GM15510 (cell line): ENCODE measurements around the gene TYSND1.
A peak's percentile ranks its signal among the peaks of the same experiment; 100 is the strongest.

Experiments used
- POLR2A ChIP-seq: IDR thresholded peaks from 3 replicates; pipeline ENCODE4 v1.6.1; 2011; ENCODE audit warnings: borderline replicate concordance; ENCODE audit not compliant: insufficient read length; ENCODE audit errors: extremely low read depth

TYSND1 gene

GRCh38 chr10:70169011-70169410 is 22.5 kb upstream of the TYSND1 start:
- no peak for TF ChIP-seq POLR2A

- no peak for TF ChIP-seq POLR2A
These were observed 20.7 kb upstream of the TYSND1 start for GRCh38 chr10:70167246-70167645.

DNA sequence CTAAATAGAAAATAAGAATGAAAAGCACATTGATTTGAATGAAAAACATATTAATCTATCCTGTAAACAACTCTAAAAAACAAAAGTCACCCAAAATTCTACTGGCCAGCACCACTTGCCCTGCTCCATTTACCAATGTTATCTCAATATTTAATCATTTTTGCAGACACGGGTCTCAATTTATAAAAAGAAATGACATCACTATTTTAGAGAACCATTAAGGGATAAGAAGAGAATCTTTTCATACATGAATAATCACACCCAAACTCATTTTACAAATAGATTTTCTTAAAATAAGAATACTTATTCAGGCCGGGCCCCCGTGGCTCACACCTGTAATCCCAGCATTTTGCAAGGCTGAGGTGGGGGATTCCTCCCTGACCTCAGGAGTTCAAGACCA is 19.9 kb upstream of the TYSND1 start:
- no peak for TF ChIP-seq POLR2A

DNA sequence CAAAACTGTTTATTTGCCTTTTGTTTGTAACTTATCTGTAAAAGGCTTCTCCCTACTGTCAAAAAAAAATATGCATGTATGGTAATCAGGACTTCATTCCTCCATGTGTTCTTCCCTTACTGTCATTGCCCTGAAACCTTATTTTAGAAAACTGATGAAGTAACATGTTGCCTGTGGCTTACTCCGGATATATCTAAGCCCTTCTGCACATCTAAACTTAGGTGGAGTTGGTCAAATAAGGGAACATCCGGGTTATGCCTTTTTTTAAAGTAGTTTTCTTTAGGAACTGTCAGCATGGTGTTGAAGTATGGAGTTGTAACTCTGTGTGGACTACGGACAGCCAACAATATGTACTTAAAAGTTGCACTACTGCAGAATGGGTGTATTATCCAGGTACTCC is 17.7 kb upstream of the TYSND1 start:
- no peak for TF ChIP-seq POLR2A

GRCh38 chr10:70163448-70163847 is 16.9 kb upstream of the TYSND1 start:
- TF ChIP-seq POLR2A = no peak

DNA sequence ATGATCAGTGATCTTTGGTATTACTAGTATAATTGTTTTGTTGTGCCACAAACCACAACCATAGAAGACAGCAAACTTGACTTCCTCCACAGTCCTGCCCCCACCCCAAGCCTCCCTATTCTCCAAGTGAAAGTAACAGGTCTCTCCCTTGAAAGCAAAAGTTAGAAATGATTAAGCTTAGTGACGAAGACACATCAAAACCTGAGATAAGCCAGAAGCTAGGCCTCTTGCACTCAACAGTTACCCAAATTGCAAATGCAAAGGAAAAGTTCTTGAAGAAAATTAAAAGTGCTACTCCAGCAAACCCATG is 16.3 kb upstream of the TYSND1 start:
- TF ChIP-seq POLR2A = no peak

GRCh38 chr10:70162151-70162891 is 15.8 kb upstream of the TYSND1 start:
- no peak for TF ChIP-seq POLR2A

GRCh38 chr10:70160798-70161197 is 14.3 kb upstream of the TYSND1 start:
- TF ChIP-seq POLR2A = no peak

GRCh38 chr10:70158113-70158512 is 11.6 kb upstream of the TYSND1 start:
- TF ChIP-seq POLR2A = no peak

DNA sequence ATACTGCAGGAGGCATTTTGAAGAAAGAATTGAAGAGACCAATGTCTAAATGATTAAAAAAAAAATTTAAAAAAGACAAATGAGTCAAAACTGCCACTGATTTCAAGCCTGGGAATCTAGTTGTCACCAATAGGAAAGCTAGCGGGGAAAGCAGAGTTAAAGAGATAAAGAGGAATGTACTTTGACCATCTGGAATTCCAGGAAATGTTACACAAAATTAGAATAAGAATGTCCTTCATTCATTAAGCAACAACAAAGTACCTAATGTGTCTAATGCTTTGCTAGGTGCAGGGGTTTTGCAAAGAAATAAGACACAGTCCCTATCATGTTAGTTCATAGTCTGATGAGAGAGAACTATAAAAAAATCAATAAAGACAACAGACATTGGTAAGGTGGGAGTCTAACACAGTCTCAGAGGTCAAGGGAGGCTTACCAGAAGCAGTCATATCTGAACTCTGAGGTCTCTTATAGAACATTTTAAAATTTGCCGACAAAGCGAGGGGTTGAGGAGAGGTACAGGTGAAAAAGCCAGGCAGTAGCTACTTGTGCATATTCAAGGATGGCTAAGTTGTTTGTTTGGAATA is 8.8 kb upstream of the TYSND1 start:
- TF ChIP-seq POLR2A = no peak

GRCh38 chr10:70148516-70148915 is 2.0 kb upstream of the TYSND1 start:
- no peak for TF ChIP-seq POLR2A

GRCh38 chr10:70147259-70147625 is 742 bp upstream of the TYSND1 start:
- TF ChIP-seq POLR2A = no peak

DNA sequence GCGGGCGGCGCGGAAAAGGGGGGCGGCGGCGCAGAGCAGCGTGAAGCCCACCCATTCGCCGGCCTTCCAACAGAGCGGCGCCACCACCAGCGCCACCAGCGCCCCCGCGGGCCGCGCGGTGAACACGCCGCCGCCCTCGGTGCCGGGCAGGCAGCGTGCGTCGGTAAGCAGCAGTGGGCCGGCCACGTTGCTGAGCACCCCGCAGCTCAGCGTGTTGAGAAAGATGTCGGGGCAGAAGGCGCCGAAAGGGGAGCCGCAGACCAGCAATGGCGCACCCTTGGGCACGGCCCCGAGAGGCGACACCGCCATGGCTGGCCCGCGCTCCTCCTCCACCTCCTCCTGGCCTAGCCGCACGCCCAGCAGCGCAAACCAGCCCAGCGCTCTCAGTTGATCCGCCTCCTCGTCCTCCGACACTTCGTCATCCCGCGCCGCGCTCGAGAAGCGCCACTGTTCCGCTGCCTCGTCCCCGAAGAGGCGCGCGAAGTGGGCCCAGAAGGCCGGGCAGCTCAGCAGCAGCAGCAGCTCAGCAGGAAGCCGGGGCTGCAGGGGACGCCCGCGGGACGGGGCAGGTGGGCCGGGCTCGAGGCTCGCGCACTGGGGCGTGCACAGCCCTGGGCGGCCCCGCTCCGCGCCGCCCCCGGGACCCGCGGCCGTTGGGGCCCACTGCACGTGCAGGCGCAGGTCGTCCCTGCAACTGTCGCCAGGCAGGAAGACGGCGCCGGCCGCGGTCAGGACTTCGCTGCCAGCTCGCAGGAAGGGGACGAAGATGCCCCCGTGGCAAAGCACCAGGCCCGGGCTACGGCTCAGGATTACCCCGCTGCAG is 623 bp downstream of the TYSND1 start:
- TF ChIP-seq POLR2A = peak; percentile 21

- no peak for TF ChIP-seq POLR2A
These were observed 1.3 kb downstream of the TYSND1 start for GRCh38 chr10:70145166-70145665.

DNA sequence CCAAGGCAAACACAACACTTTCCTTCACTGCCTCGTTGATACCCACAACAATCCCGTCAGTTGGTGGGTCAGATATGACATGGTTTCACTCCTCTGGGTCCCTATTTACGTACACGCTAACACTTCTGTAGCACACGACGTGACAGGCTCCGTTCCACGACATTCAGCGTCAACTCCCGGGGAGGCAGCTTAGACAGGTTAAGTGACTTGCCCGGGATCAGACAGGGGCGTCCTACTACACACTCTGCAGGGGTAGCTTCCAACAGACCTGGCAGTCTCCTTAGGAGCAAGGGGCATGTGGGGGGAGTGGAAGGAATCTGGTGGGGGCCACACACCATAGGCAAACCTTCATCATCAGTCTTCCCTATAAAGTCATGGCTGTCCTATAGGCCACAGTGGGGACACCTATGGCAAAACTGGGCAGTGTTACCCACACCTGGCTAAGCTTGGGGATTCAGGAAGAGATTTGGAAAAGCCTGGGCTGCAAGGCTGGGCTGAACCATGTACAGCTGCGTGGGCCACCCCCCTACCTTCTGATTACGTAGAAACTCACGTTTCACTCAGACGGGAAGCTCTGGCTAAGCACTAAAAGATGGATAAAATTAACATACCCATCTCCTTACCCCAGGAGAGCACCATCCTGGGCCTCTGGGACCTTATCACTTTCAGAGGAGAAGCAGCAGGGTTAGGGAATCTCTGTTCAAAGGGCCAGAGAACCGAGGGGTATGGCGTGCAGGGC is 2.0 kb downstream of the TYSND1 start:
- TF ChIP-seq POLR2A = no peak
